DOHH2 (cell line): ENCODE data around the gene CD109.
"Not testable (repeated sequence)": the region's sequence is repeated elsewhere in the genome, so short reads cannot be mapped to it uniquely, and the experiment has no call there.

Experiments used
- H3F3A ChIP-seq: fragments of 200-600 bp; sonication (generic), shearing (Covaris generic); 2 replicates; pipeline ENCODE4 v1.6.0; 2016; ENCODE audit warnings: antibody characterized with exemption, mild to moderate bottlenecking; ENCODE audit not compliant: control insufficient read depth, insufficient read depth
- H3K27ac ChIP-seq: fragments of 200-600 bp; sonication (generic); 2 replicates; pipeline ENCODE4 v1.5.1; 2014; ENCODE audit warnings: low read depth, mild to moderate bottlenecking, low read length, moderate library complexity
- H3K27me3 ChIP-seq: fragments of 200-600 bp; sonication (generic); 2 replicates; pipeline ENCODE4 v1.6.1; 2014; ENCODE audit warnings: mild to moderate bottlenecking, low read length, mixed read lengths; ENCODE audit not compliant: control insufficient read depth
- H3K36me3 ChIP-seq: fragments of 200-600 bp; sonication (generic); 2 replicates; pipeline ENCODE4 v1.6.1; 2014; ENCODE audit warnings: mild to moderate bottlenecking, low read length, moderate library complexity, mixed read lengths; ENCODE audit not compliant: control insufficient read depth
- H3K4me1 ChIP-seq: fragments of 200-600 bp; sonication (generic); 2 replicates; pipeline ENCODE4 v1.6.1; 2014; ENCODE audit warnings: mild to moderate bottlenecking, low read length, mixed read lengths; ENCODE audit not compliant: control insufficient read depth
- H3K4me2 ChIP-seq: fragments of 200-600 bp; sonication (generic); 2 replicates; pipeline ENCODE4 v1.6.0; 2014; ENCODE audit warnings: mild to moderate bottlenecking, low read length, moderate library complexity
- H3K4me3 ChIP-seq: fragments of 200-600 bp; sonication (generic); 2 replicates; pipeline ENCODE4 v1.5.1; 2014; ENCODE audit warnings: mild to moderate bottlenecking, low read length, mixed read lengths
- H3K79me2 ChIP-seq: fragments of 200-600 bp; sonication (generic); 2 replicates; pipeline ENCODE4 v1.6.1; 2014; ENCODE audit warnings: mild to moderate bottlenecking, low read length, mixed read lengths; ENCODE audit not compliant: control insufficient read depth
- H3K9me2 ChIP-seq: fragments of 200-600 bp; sonication (generic); replicated peaks from 2 replicates; pipeline ENCODE4 v1.6.1; 2014; ENCODE audit warnings: mild to moderate bottlenecking, low read length, mixed read lengths; ENCODE audit not compliant: control insufficient read depth
- H3K9me3 ChIP-seq: fragments of 200-600 bp; sonication (generic); 2 replicates; pipeline ENCODE4 v1.6.1; 2014; ENCODE audit warnings: antibody characterized with exemption, low read length, mixed read lengths; ENCODE audit not compliant: control insufficient read depth, insufficient read depth
- H4K20me1 ChIP-seq: fragments of 200-600 bp; sonication (generic); 2 replicates; pipeline ENCODE4 v1.6.0; 2014; ENCODE audit warnings: low read depth, mild to moderate bottlenecking, antibody characterized with exemption, low read length, moderate library complexity; ENCODE audit not compliant: control insufficient read depth, insufficient read depth
- CTCF ChIP-seq: fragments of 200-600 bp; sonication (generic); IDR thresholded peaks from one replicate; pipeline ENCODE4 v1.5.1; 2014; ENCODE audit warnings: antibody characterized with exemption, mild to moderate bottlenecking, low read depth, low read length; ENCODE audit not compliant: poor library complexity, severe bottlenecking
- EZH2phosphoT487 ChIP-seq: fragments of 200-600 bp; sonication (generic); IDR thresholded peaks from 2 replicates; pipeline ENCODE4 v1.6.1; 2017; ENCODE audit warnings: borderline replicate concordance, mild to moderate bottlenecking, antibody characterized with exemption, low read length, moderate library complexity, mixed read lengths

The CD109 gene

GRCh38 chr6:73826571-73826970, 130.6 kb downstream of the CD109 start:
- Histone ChIP-seq H3K9me3 (no peaks in the 10 kb centered on the region), H3K27me3 (no peaks in the 10 kb centered on the region), H3K4me1 (no peaks in the 10 kb centered on the region), H3K27ac (no peak overlapping the region), H3K4me3 (no peak overlapping the region), H3K4me2 (no peak overlapping the region), H3K36me3 (no peaks in the 10 kb centered on the region), H3K9me2 (no peaks in the 10 kb centered on the region), H4K20me1 (no peaks in the 10 kb centered on the region), H3F3A (no peaks in the 10 kb centered on the region), H3K79me2 (no peaks in the 10 kb centered on the region)
- no peak for TF ChIP-seq EZH2phosphoT487
- TF ChIP-seq CTCF: no peak

DNA sequence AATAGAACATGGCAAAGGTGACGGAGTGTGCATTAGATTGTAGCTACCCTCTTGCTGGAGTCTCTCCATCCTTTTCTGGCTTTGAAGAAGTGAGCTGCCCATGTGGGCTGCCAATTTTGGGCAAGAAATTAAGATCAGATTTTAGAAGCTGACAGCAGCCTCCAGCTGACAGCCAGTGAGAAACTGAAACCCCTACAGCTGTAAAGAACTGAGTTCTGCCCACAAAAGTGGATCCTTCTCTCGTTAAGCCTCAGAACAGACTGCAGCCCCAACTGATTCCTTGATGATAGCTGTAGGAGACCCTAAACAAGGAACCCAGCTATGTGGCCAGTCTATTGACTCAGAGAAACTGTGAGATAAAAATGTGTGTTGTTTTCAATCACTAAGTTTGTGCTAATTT, 134.1 kb downstream of the CD109 start:
- no peak for TF ChIP-seq CTCF
- Histone ChIP-seq H3K27me3 (no peaks in the 10 kb centered on the region), H3K9me2 (no peaks in the 10 kb centered on the region), H3F3A (no peaks in the 10 kb centered on the region), H3K27ac (no peak overlapping the region), H4K20me1 (no peaks in the 10 kb centered on the region), H3K36me3 (no peaks in the 10 kb centered on the region), H3K9me3 (no peaks in the 10 kb centered on the region), H3K4me3 (no peak overlapping the region), H3K4me2 (no peak overlapping the region), H3K4me1 (no peaks in the 10 kb centered on the region), H3K79me2 (no peaks in the 10 kb centered on the region)

- H4K20me1 ChIP-seq: no peaks in the 10 kb centered on the region
- H3K4me2 ChIP-seq: no peak overlapping the region
- no peak overlapping the region for H3K4me3 ChIP-seq
- no peak overlapping the region for H3K27ac ChIP-seq
- H3K36me3 ChIP-seq: no peaks in the 10 kb centered on the region
- H3K79me2 ChIP-seq: no peaks in the 10 kb centered on the region
- no peaks in the 10 kb centered on the region for H3K9me3 ChIP-seq
- no peaks in the 10 kb centered on the region for H3K4me1 ChIP-seq
- H3F3A ChIP-seq: no peaks in the 10 kb centered on the region
- no peak for TF ChIP-seq EZH2phosphoT487
- TF ChIP-seq CTCF: no peak
- H3K9me2 ChIP-seq: no peaks in the 10 kb centered on the region
- H3K27me3 ChIP-seq: no peaks in the 10 kb centered on the region
Observed at GRCh38 chr6:73832313-73832712, 136.3 kb downstream of the CD109 start.

DNA sequence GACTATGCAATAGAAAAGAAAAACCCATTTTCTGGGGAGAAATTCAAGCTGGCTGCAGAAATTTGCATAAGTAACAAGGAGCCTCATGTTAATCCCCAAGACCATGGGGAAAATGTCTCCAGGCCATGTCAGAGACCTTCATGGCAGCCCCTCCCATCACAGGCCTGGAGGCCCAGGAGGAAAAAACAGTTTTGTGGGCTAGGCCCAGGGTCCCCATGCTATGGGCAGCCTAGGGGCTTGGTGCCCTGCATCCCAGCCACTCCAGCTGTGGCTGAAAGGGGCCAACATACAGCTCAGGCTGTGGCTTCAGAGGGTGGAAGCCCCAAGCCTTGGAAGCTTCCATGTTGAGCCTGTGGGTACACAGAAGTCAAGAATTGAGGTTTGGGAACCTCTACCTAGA, 148.7 kb downstream of the CD109 start:
- H3K79me2 ChIP-seq, H3K4me3 ChIP-seq, H3K9me3 ChIP-seq, H3F3A ChIP-seq, H3K4me2 ChIP-seq, H4K20me1 ChIP-seq, H3K27me3 ChIP-seq, H3K36me3 ChIP-seq, H3K27ac ChIP-seq, H3K9me2 ChIP-seq, H3K4me1 ChIP-seq: not testable (repeated sequence)

- not testable (repeated sequence) for H4K20me1 ChIP-seq, H3K27me3 ChIP-seq, H3K4me1 ChIP-seq, H3K36me3 ChIP-seq, H3K79me2 ChIP-seq, H3K9me2 ChIP-seq, H3K9me3 ChIP-seq, H3K4me2 ChIP-seq, H3F3A ChIP-seq, H3K27ac ChIP-seq, H3K4me3 ChIP-seq
Observed at GRCh38 chr6:73851048-73851447, 155.0 kb downstream of the CD109 start.
